Hepatocyte (in vitro differentiated cells): Measurements from ENCODE around the gene EPSTI1. TPM values are rescaled to one million over a fixed set of nuclear protein-coding genes. Genes with fewer than 3 reads are reported as not detected.

ENCODE experiments used
- DNase-seq: peaks from one replicate; pipeline ENCODE4 v3.0.0-alpha.2; 2016; ENCODE audit warnings: low spot score
- H2AFZ ChIP-seq: fragments of 200-600 bp; sonication (generic); 2 replicates; pipeline ENCODE4 v1.6.0; 2016; ENCODE audit warnings: antibody characterized with exemption, mild to moderate bottlenecking
- H3K27ac ChIP-seq: fragments of 200-600 bp; sonication (generic); 2 replicates; pipeline ENCODE4 v1.5.1; 2016; ENCODE audit warnings: mild to moderate bottlenecking
- H3K27me3 ChIP-seq: fragments of 200-600 bp; sonication (generic); 2 replicates; pipeline ENCODE4 v1.6.1; 2016
- H3K36me3 ChIP-seq: fragments of 200-600 bp; sonication (generic); replicated peaks from 2 replicates; pipeline ENCODE4 v1.5.1; 2016; ENCODE audit warnings: low read depth; ENCODE audit not compliant: insufficient read depth
- H3K4me1 ChIP-seq: fragments of 200-600 bp; sonication (generic); 2 replicates; pipeline ENCODE4 v1.5.1; 2016; ENCODE audit warnings: mild to moderate bottlenecking, moderate library complexity; ENCODE audit not compliant: insufficient read depth
- H3K4me2 ChIP-seq: fragments of 200-600 bp; sonication (generic); 2 replicates; pipeline ENCODE4 v1.6.0; 2016
- H3K4me3 ChIP-seq: fragments of 200-600 bp; sonication (generic); 2 replicates; pipeline ENCODE4 v1.5.1; 2016; ENCODE audit warnings: mild to moderate bottlenecking
- H3K79me2 ChIP-seq: fragments of 200-600 bp; sonication (generic); 2 replicates; pipeline ENCODE4 v1.6.0; 2017; ENCODE audit warnings: mild to moderate bottlenecking
- H3K9me2 ChIP-seq: fragments of 200-600 bp; sonication (generic); replicated peaks from 2 replicates; pipeline ENCODE4 v1.6.0; 2017; ENCODE audit warnings: mild to moderate bottlenecking; ENCODE audit not compliant: insufficient read depth
- H3K9me3 ChIP-seq: fragments of 200-600 bp; sonication (generic); 2 replicates; pipeline ENCODE4 v1.5.1; 2016; ENCODE audit warnings: low read depth, mild to moderate bottlenecking
- H4K20me1 ChIP-seq: fragments of 200-600 bp; sonication (generic); 2 replicates; pipeline ENCODE4 v1.6.0; 2016; ENCODE audit warnings: mild to moderate bottlenecking; ENCODE audit not compliant: insufficient read depth, poor library complexity, severe bottlenecking
- EZH2 ChIP-seq: fragments of 200-600 bp; sonication (generic); IDR thresholded peaks from 2 replicates; pipeline ENCODE4 v1.6.1; 2016; ENCODE audit warnings: antibody characterized with exemption, mild to moderate bottlenecking, borderline replicate concordance
- EZH2phosphoT487 ChIP-seq: fragments of 200-600 bp; sonication (generic); IDR thresholded peaks from one replicate; pipeline ENCODE4 v1.6.1; 2018; ENCODE audit warnings: antibody characterized with exemption, mild to moderate bottlenecking, low read depth, moderate library complexity; ENCODE audit not compliant: unreplicated experiment, severe bottlenecking
- WGBS: methylation state at CpG from one replicate; pipeline ENCODE4 v1.1.6; 2016; ENCODE audit warnings: low lambda C conversion rate; ENCODE audit errors: missing lambda C conversion rate; 5-methylcytosine and 5-hydroxymethylcytosine counted together
- polyA plus RNA-seq: library from polyadenylated mRNA; unstranded; fragments of >200 nt; fragmentation: Nextera tagmentation; extraction: Ambion mirVana; gene quantifications from 2 replicates; pipeline ENCODE4 v1.2.1, GENCODE V29; 2016
- total RNA-seq: library from RNA; depleted of rRNA; stranded (reverse); fragments of >200 nt; gene quantifications from 2 replicates; pipeline ENCODE4 v1.2.3, GENCODE V29; 2014
- TF ChIP-seq, protein P1 (sequence below): fragments of 200-600 bp; sonication (generic); IDR thresholded peaks from 2 replicates; pipeline ENCODE4 v1.5.1; 2016; ENCODE audit warnings: antibody characterized with exemption, mild to moderate bottlenecking; ENCODE audit not compliant: poor library complexity

Gene EPSTI1
- total and polyA plus RNA-seq, 2 experiments from 2014 or later = 24.5 to 31.0 TPM

GRCh38 chr13:43036351-43037250, 44.6 kb upstream of the EPSTI1 start:
- no peaks in the 10 kb centered on the region for H3K36me3 ChIP-seq
- TF ChIP-seq, protein P1, sequence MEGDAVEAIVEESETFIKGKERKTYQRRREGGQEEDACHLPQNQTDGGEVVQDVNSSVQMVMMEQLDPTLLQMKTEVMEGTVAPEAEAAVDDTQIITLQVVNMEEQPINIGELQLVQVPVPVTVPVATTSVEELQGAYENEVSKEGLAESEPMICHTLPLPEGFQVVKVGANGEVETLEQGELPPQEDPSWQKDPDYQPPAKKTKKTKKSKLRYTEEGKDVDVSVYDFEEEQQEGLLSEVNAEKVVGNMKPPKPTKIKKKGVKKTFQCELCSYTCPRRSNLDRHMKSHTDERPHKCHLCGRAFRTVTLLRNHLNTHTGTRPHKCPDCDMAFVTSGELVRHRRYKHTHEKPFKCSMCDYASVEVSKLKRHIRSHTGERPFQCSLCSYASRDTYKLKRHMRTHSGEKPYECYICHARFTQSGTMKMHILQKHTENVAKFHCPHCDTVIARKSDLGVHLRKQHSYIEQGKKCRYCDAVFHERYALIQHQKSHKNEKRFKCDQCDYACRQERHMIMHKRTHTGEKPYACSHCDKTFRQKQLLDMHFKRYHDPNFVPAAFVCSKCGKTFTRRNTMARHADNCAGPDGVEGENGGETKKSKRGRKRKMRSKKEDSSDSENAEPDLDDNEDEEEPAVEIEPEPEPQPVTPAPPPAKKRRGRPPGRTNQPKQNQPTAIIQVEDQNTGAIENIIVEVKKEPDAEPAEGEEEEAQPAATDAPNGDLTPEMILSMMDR = no peak
- TF ChIP-seq EZH2phosphoT487 = no peak
- no peak for TF ChIP-seq EZH2
- no peak overlapping the region for H3K4me3 ChIP-seq
- H3K27ac ChIP-seq = no peak overlapping the region
- H4K20me1 ChIP-seq = no peaks in the 10 kb centered on the region
- no peaks in the 10 kb centered on the region for H3K9me3 ChIP-seq
- H3K27me3 ChIP-seq = no peaks in the 10 kb centered on the region
- WGBS = 76% methylated on average over 14 of the region's 14 CpGs
- no peak for DNase-seq
- no peaks in the 10 kb centered on the region for H3K9me2 ChIP-seq
- no peak overlapping the region for H2AFZ ChIP-seq
- H3K79me2 ChIP-seq = no peaks in the 10 kb centered on the region
- H3K4me2 ChIP-seq = peak overlapping the region; percentile 24
- H3K4me1 ChIP-seq = peaks cover 5% of the 10 kb centered on the region

- TF ChIP-seq EZH2 (no peak), EZH2phosphoT487 (no peak)
- TF ChIP-seq, protein P1 = no peak
- no peak for DNase-seq
- Histone ChIP-seq H3K4me1 (no peaks in the 10 kb centered on the region), H3K9me3 (no peaks in the 10 kb centered on the region), H3K4me2 (no peak overlapping the region), H2AFZ (no peak overlapping the region), H4K20me1 (no peaks in the 10 kb centered on the region), H3K27me3 (no peaks in the 10 kb centered on the region), H3K27ac (no peak overlapping the region), H3K4me3 (no peak overlapping the region), H3K9me2 (no peaks in the 10 kb centered on the region), H3K36me3 (no peaks in the 10 kb centered on the region), H3K79me2 (no peaks in the 10 kb centered on the region)
- 95% methylated on average over 3 of the region's 3 CpGs for WGBS
Measured at GRCh38 chr13:43033038-43033437, 41.0 kb upstream of the EPSTI1 start.

DNA sequence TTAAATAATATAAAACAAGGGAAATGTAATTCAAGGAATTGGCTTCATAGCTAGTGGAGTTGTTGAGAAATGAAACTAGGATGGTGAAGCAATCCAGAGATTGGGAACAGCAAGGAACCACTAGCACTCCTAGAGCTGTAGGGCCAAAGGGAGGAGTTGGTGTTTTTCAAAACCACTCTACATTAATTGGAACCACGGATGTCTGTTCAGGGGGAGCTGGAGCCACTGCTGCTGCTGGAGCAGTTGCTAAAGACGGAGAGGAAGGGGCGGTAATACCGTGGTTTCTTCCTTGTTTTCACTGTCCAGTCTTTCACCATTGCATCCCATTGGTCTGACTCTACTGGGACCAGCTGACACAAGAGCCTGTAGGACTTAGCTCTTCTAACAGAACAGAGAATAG, 39.8 kb upstream of the EPSTI1 start:
- no peaks in the 10 kb centered on the region for H3K79me2 ChIP-seq
- DNase-seq = no peak
- H3K9me2 ChIP-seq = no peaks in the 10 kb centered on the region
- no peak overlapping the region for H3K4me3 ChIP-seq
- no peaks in the 10 kb centered on the region for H3K27me3 ChIP-seq
- no peaks in the 10 kb centered on the region for H3K4me1 ChIP-seq
- H3K9me3 ChIP-seq = no peaks in the 10 kb centered on the region
- 94% methylated on average over 4 of the region's 4 CpGs for WGBS
- no peaks in the 10 kb centered on the region for H3K36me3 ChIP-seq
- no peaks in the 10 kb centered on the region for H4K20me1 ChIP-seq
- TF ChIP-seq EZH2 (no peak), EZH2phosphoT487 (no peak)
- TF ChIP-seq, protein P1 = no peak
- no peak overlapping the region for H2AFZ ChIP-seq
- H3K27ac ChIP-seq = no peak overlapping the region
- H3K4me2 ChIP-seq = no peak overlapping the region
